ENCODE data around the gene DPF3. TPM values are rescaled to one million over a fixed set of nuclear protein-coding genes. Genes with fewer than 3 reads are reported as not detected.

The DPF3 gene
- total RNA-seq, 1 experiment from 2014 or later: not detected

- in situ Hi-C loops (cut with HindIII; ENCODE audit: low sequenced_read_pairs): no loop called here
- DNase-seq (ENCODE audit: low spot score): no peak
These were observed 78.5 kb downstream of the DPF3 start for GRCh38 chr14:72815430-72815829.

GRCh38 chr14:72812292-72812851 lies 81.5 kb downstream of the DPF3 start:
- in situ Hi-C loops (cut with HindIII; ENCODE audit: low sequenced_read_pairs): no loop called here
- peak; percentile 93 for DNase-seq (ENCODE audit: low spot score)

GRCh38 chr14:72810201-72810600 lies 83.7 kb downstream of the DPF3 start:
- in situ Hi-C loops (cut with HindIII; ENCODE audit: low sequenced_read_pairs): no loop called here
- DNase-seq (ENCODE audit: low spot score): no peak

- DNase-seq (ENCODE audit: low spot score): no peak
- in situ Hi-C loops (cut with HindIII; ENCODE audit: low sequenced_read_pairs): no loop called here
These were observed 84.8 kb downstream of the DPF3 start for GRCh38 chr14:72809063-72809462.

- in situ Hi-C loops (cut with HindIII; ENCODE audit: low sequenced_read_pairs): no loop called here
- DNase-seq (ENCODE audit: low spot score): peak; percentile 64
These were observed 85.3 kb downstream of the DPF3 start for GRCh38 chr14:72808564-72808963.

GRCh38 chr14:72802588-72802946 lies 91.3 kb downstream of the DPF3 start:
- DNase-seq (ENCODE audit: low spot score): no peak
- in situ Hi-C loops (cut with HindIII; ENCODE audit: low sequenced_read_pairs): no loop called here

- in situ Hi-C loops (cut with HindIII; ENCODE audit: low sequenced_read_pairs): no loop called here
- no peak for DNase-seq (ENCODE audit: low spot score)
These were observed 91.9 kb downstream of the DPF3 start for GRCh38 chr14:72801836-72802587.

GRCh38 chr14:72801381-72801812 lies 92.5 kb downstream of the DPF3 start:
- DNase-seq (ENCODE audit: low spot score): no peak
- in situ Hi-C loops (cut with HindIII; ENCODE audit: low sequenced_read_pairs): no loop called here

GRCh38 chr14:72800848-72801370 lies 93.0 kb downstream of the DPF3 start:
- peak; percentile 85 for DNase-seq (ENCODE audit: low spot score)
- in situ Hi-C loops (cut with HindIII; ENCODE audit: low sequenced_read_pairs): no loop called here

GRCh38 chr14:72800296-72800695 lies 93.6 kb downstream of the DPF3 start:
- in situ Hi-C loops (cut with HindIII; ENCODE audit: low sequenced_read_pairs): no loop called here
- no peak for DNase-seq (ENCODE audit: low spot score)

GRCh38 chr14:72796935-72797334 lies 97.0 kb downstream of the DPF3 start:
- peak; percentile 45 for DNase-seq (ENCODE audit: low spot score)

GRCh38 chr14:72793156-72793939 lies 100.6 kb downstream of the DPF3 start:
- in situ Hi-C loops (cut with HindIII; ENCODE audit: low sequenced_read_pairs): no loop called here
- peak; percentile 79 for DNase-seq (ENCODE audit: low spot score)

More at GRCh38 chr14:72796935-72797334, 97.0 kb downstream of the DPF3 start:
- in situ Hi-C loops (cut with HindIII; ENCODE audit: low sequenced_read_pairs): no loop called here

GRCh38 chr14:72792051-72792788 lies 101.7 kb downstream of the DPF3 start:
- DNase-seq (ENCODE audit: low spot score): peak; percentile 83
- in situ Hi-C loops (cut with HindIII; ENCODE audit: low sequenced_read_pairs): no loop called here

GRCh38 chr14:72790887-72791566 lies 102.9 kb downstream of the DPF3 start:
- in situ Hi-C loops (cut with HindIII; ENCODE audit: low sequenced_read_pairs): no loop called here
- no peak for DNase-seq (ENCODE audit: low spot score)

GRCh38 chr14:72788972-72789728 lies 104.8 kb downstream of the DPF3 start:
- DNase-seq (ENCODE audit: low spot score): peak; percentile 83
- in situ Hi-C loops (cut with HindIII; ENCODE audit: low sequenced_read_pairs): no loop called here

GRCh38 chr14:72788255-72788654 lies 105.6 kb downstream of the DPF3 start:
- in situ Hi-C loops (cut with HindIII; ENCODE audit: low sequenced_read_pairs): no loop called here
- DNase-seq (ENCODE audit: low spot score): no peak

- in situ Hi-C loops (cut with HindIII; ENCODE audit: low sequenced_read_pairs): no loop called here
- no peak for DNase-seq (ENCODE audit: low spot score)
These were observed 106.1 kb downstream of the DPF3 start for GRCh38 chr14:72787841-72788240.
